ENCODE measurements around the gene SH2B2. TPM values are rescaled to one million over a fixed set of nuclear protein-coding genes. Genes with fewer than 3 reads are reported as not detected.
"Not testable (repeated sequence)": the region's sequence is repeated elsewhere in the genome, so short reads cannot be mapped to it uniquely, and the experiment has no call there.

The SH2B2 gene
- total RNA-seq, 1 donor from 2014 or later: 13.2 TPM

GRCh38 chr7:102296179-102296438 is 9.4 kb downstream of the SH2B2 start:
- no peaks in the 10 kb centered on the region for H3K9me3 ChIP-seq
- H3K36me3 ChIP-seq: no peaks in the 10 kb centered on the region
- no peak overlapping the region for H3K4me3 ChIP-seq
- H3K27me3 ChIP-seq: no peaks in the 10 kb centered on the region
- no peak for TF ChIP-seq CTCF (IDR thresholded peaks at IDR 0.05)
- DNase-seq: no peak
- intact Hi-C loops (cut with DNase I): no loop called here
- ATAC-seq: no peak
- no peaks in the 10 kb centered on the region for H3K4me1 ChIP-seq
- H3K27ac ChIP-seq: no peak overlapping the region

GRCh38 chr7:102296514-102296913 is 9.8 kb downstream of the SH2B2 start:
- H3K4me3 ChIP-seq: no peak overlapping the region
- no peaks in the 10 kb centered on the region for H3K27me3 ChIP-seq
- no peaks in the 10 kb centered on the region for H3K9me3 ChIP-seq
- no peak overlapping the region for H3K27ac ChIP-seq
- intact Hi-C loops (cut with DNase I): no loop called here
- H3K4me1 ChIP-seq: no peaks in the 10 kb centered on the region
- no peak for TF ChIP-seq CTCF (IDR thresholded peaks at IDR 0.05)
- ATAC-seq (no peak), DNase-seq (no peak)
- no peaks in the 10 kb centered on the region for H3K36me3 ChIP-seq

GRCh38 chr7:102297487-102298218 is 11.0 kb downstream of the SH2B2 start:
- DNase-seq (no peak), ATAC-seq (no peak)
- H3K9me3 ChIP-seq: no peaks in the 10 kb centered on the region
- H3K27ac ChIP-seq: no peak overlapping the region
- no peak for TF ChIP-seq CTCF (IDR thresholded peaks at IDR 0.05)
- H3K27me3 ChIP-seq: no peaks in the 10 kb centered on the region
- no peaks in the 10 kb centered on the region for H3K4me1 ChIP-seq
- H3K4me3 ChIP-seq: no peak overlapping the region
- no peaks in the 10 kb centered on the region for H3K36me3 ChIP-seq
- intact Hi-C loops (cut with DNase I): no loop called here

GRCh38 chr7:102300643-102301221 is 14.1 kb downstream of the SH2B2 start:
- Histone ChIP-seq H3K27ac (no peak overlapping the region), H3K36me3 (no peaks in the 10 kb centered on the region), H3K9me3 (no peaks in the 10 kb centered on the region), H3K27me3 (no peaks in the 10 kb centered on the region), H3K4me1 (peaks cover 5% of the 10 kb centered on the region), H3K4me3 (no peak overlapping the region)
- ATAC-seq (no peak), DNase-seq (no peak)
- TF ChIP-seq CTCF (IDR thresholded peaks at IDR 0.05): no peak
- intact Hi-C loops (cut with DNase I): no loop called here

- DNase-seq; H3K4me1 ChIP-seq; ATAC-seq; H3K27me3 ChIP-seq; H3K36me3 ChIP-seq; H3K9me3 ChIP-seq; intact Hi-C loops (cut with DNase I); H3K4me3 ChIP-seq; H3K27ac ChIP-seq: not testable (repeated sequence)
Observed at GRCh38 chr7:102301367-102301766, 14.7 kb downstream of the SH2B2 start.

- H3K4me1 ChIP-seq: peaks cover 13% of the 10 kb centered on the region
- TF ChIP-seq CTCF (IDR thresholded peaks at IDR 0.05): no peak
- intact Hi-C loops (cut with DNase I): no loop called here
- no peaks in the 10 kb centered on the region for H3K36me3 ChIP-seq
- ATAC-seq: no peak
- no peak overlapping the region for H3K27ac ChIP-seq
- no peak overlapping the region for H3K4me3 ChIP-seq
- no peak for DNase-seq
- no peaks in the 10 kb centered on the region for H3K9me3 ChIP-seq
- no peaks in the 10 kb centered on the region for H3K27me3 ChIP-seq
Observed at GRCh38 chr7:102302025-102302424, 15.4 kb downstream of the SH2B2 start.

Data from upper lobe of right lung (tissue), 1 donor.